ENCODE results near the gene OR2A42. TPM values are rescaled to one million over a fixed set of nuclear protein-coding genes. Genes with fewer than 3 reads are reported as not detected.
"Not testable (repeated sequence)": the region's sequence is repeated elsewhere in the genome, so short reads cannot be mapped to it uniquely, and the experiment has no call there.

Gene OR2A42
- total RNA-seq, 1 experiment from 2014 or later, result not detected

- H2AFZ ChIP-seq (ENCODE audit: low read length), result no peak overlapping the region
- DNase-seq, result peak; percentile 20
- H3K27me3 ChIP-seq (ENCODE audit: insufficient read depth, low read length), result no peaks in the 10 kb centered on the region
- no peaks in the 10 kb centered on the region for H3K9me3 Mint-ChIP-seq
- no peaks in the 10 kb centered on the region for H4K20me1 ChIP-seq (ENCODE audit: control insufficient read depth, insufficient read depth, insufficient read length)
- no peak overlapping the region for H2BK12ac ChIP-seq (ENCODE audit: insufficient read length, low read depth, low read length)
- H3K36me3 Mint-ChIP-seq (ENCODE audit: insufficient read depth in 1 of 3, low read depth in 3 of 3), result no peaks in the 10 kb centered on the region
- H2BK15ac ChIP-seq (ENCODE audit: low read depth, low read length), result no peak overlapping the region
- no peak overlapping the region for H4K91ac ChIP-seq (ENCODE audit: insufficient read length, low read depth, low read length)
- no peak overlapping the region for H2BK20ac ChIP-seq (ENCODE audit: low read depth, low read length, poor library complexity, severe bottlenecking)
- no peak overlapping the region for H3K14ac ChIP-seq (ENCODE audit: insufficient read depth, low read length)
- H3K79me1 ChIP-seq (ENCODE audit: insufficient read depth, low read depth, low read length, poor library complexity, severe bottlenecking), result no peaks in the 10 kb centered on the region
- no peak overlapping the region for H4K5ac ChIP-seq (ENCODE audit: insufficient read length, low read depth, low read length)
- no peak overlapping the region for H3T11ph ChIP-seq (ENCODE audit: low read length)
- no peaks in the 10 kb centered on the region for H3K9me3 ChIP-seq (ENCODE audit: control insufficient read depth, low read depth, low read length)
- H3K79me2 ChIP-seq (ENCODE audit: insufficient read depth, low read length), result no peaks in the 10 kb centered on the region
- no CpG with 5 or more reads among the region's 5 CpGs for WGBS (ENCODE audit: extremely low coverage, insufficient read length, low lambda C conversion rate)
- H3K4me3 Mint-ChIP-seq, result no peak overlapping the region
- peak overlapping the region in 2 of 3 experiments; percentile 28 to 71; a peak in 2 of 7 replicates for H3K27ac Mint-ChIP-seq
- peaks cover 4% of the 10 kb centered on the region for H3K4me1 ChIP-seq (ENCODE audit: insufficient read depth, low read length)
- H2BK5ac ChIP-seq (ENCODE audit: insufficient read length, low read length), result no peak overlapping the region
- no peak overlapping the region for H3K23ac ChIP-seq (ENCODE audit: insufficient read length, low read depth, low read length)
- H3K4me1 Mint-ChIP-seq, result peaks cover 7 to 11% of the 10 kb centered on the region in 2 experiments; a peak in 3 of 4 replicates
- no peak overlapping the region for H3K9ac ChIP-seq (ENCODE audit: extremely low read depth, insufficient read length, low read length)
- no peaks in the 10 kb centered on the region for H3K23me2 ChIP-seq (ENCODE audit: insufficient read length, low read depth, low read length, poor library complexity, severe bottlenecking)
- no peak overlapping the region for H2AK5ac ChIP-seq (ENCODE audit: insufficient read length, low read length)
- H3K27me3 Mint-ChIP-seq (ENCODE audit: low read depth), result no peaks in the 10 kb centered on the region
- H3K56ac ChIP-seq (ENCODE audit: insufficient read length, low read depth, low read length), result no peak overlapping the region
- H3K4ac ChIP-seq (ENCODE audit: low read depth, low read length), result no peak overlapping the region
- H3K4me2 ChIP-seq (ENCODE audit: insufficient read depth, insufficient read length, low read length), result no peak overlapping the region
- H3K18ac ChIP-seq (ENCODE audit: insufficient read length, low read depth, low read length), result no peak overlapping the region
- TF ChIP-seq CTCF (conservative IDR thresholded peaks at IDR 0.05), result no peak
- H3K27ac ChIP-seq (ENCODE audit: insufficient read length, low read depth, low read length), result no peak overlapping the region
- no peak overlapping the region for H4K8ac ChIP-seq (replicated peaks; ENCODE audit: insufficient read length, low read depth, low read length)
- no peak overlapping the region for H2BK120ac ChIP-seq (ENCODE audit: low read depth, low read length, poor library complexity, severe bottlenecking)
Measured at GRCh38 chr7:144255471-144255897, 16.1 kb upstream of the OR2A42 start.

DNA sequence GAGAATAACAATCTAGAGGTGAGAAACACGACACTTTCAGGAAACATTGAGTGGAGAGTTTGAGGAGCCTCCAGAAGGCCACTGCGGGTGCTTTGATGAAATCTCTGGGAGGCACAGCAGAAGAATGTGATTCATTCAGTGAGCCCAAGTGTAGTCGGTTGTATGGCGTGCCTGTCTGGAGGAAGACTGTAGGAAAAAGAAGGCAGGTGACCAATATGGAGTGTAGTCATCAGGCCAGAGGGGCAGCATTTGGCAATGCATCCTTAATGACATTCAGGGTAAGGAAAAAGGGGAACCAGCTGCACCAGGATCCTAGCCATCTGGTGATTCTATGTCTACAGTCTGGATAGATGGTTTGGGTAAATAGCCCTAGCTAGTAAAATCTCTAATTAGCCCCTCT is 12.9 kb upstream of the OR2A42 start:
- peaks cover 7 to 11% of the 10 kb centered on the region in 2 experiments; a peak in 3 of 4 replicates for H3K4me1 Mint-ChIP-seq
- not testable (repeated sequence) for H3K23ac ChIP-seq (ENCODE audit: insufficient read length, low read depth, low read length); H3K27me3 Mint-ChIP-seq (ENCODE audit: low read depth); H2BK15ac ChIP-seq (ENCODE audit: low read depth, low read length); H2AFZ ChIP-seq (ENCODE audit: low read length); H2BK120ac ChIP-seq (ENCODE audit: low read depth, low read length, poor library complexity, severe bottlenecking); H3K4me1 ChIP-seq (ENCODE audit: insufficient read depth, low read length); H3K79me2 ChIP-seq (ENCODE audit: insufficient read depth, low read length); H3K23me2 ChIP-seq (ENCODE audit: insufficient read length, low read depth, low read length, poor library complexity, severe bottlenecking); H3K9ac ChIP-seq (ENCODE audit: extremely low read depth, insufficient read length, low read length); H3K36me3 Mint-ChIP-seq (ENCODE audit: insufficient read depth in 1 of 3, low read depth in 3 of 3); DNase-seq; H3K4me2 ChIP-seq (ENCODE audit: insufficient read depth, insufficient read length, low read length); H4K8ac ChIP-seq (replicated peaks; ENCODE audit: insufficient read length, low read depth, low read length); H3K4me3 Mint-ChIP-seq; H2BK20ac ChIP-seq (ENCODE audit: low read depth, low read length, poor library complexity, severe bottlenecking); H3K18ac ChIP-seq (ENCODE audit: insufficient read length, low read depth, low read length); H4K91ac ChIP-seq (ENCODE audit: insufficient read length, low read depth, low read length); H3K9me3 Mint-ChIP-seq; H3K56ac ChIP-seq (ENCODE audit: insufficient read length, low read depth, low read length); H4K5ac ChIP-seq (ENCODE audit: insufficient read length, low read depth, low read length); H3K14ac ChIP-seq (ENCODE audit: insufficient read depth, low read length); H3K27ac Mint-ChIP-seq; H3K79me1 ChIP-seq (ENCODE audit: insufficient read depth, low read depth, low read length, poor library complexity, severe bottlenecking); H2AK5ac ChIP-seq (ENCODE audit: insufficient read length, low read length); H4K20me1 ChIP-seq (ENCODE audit: control insufficient read depth, insufficient read depth, insufficient read length); H2BK5ac ChIP-seq (ENCODE audit: insufficient read length, low read length); H3T11ph ChIP-seq (ENCODE audit: low read length); H2BK12ac ChIP-seq (ENCODE audit: insufficient read length, low read depth, low read length); H3K4ac ChIP-seq (ENCODE audit: low read depth, low read length); H3K9me3 ChIP-seq (ENCODE audit: control insufficient read depth, low read depth, low read length); H3K27me3 ChIP-seq (ENCODE audit: insufficient read depth, low read length); H3K27ac ChIP-seq (ENCODE audit: insufficient read length, low read depth, low read length)
- WGBS (ENCODE audit: extremely low coverage, insufficient read length, low lambda C conversion rate), result no CpG with 5 or more reads among the region's 4 CpGs
